Left lung (tissue), 10 donors: ENCODE measurements around the gene PCMTD2. TPM values are rescaled to one million over a fixed set of nuclear protein-coding genes. Genes with fewer than 3 reads are reported as not detected.
A peak's percentile ranks its signal among the peaks of the same experiment; 100 is the strongest.

Experiments
- ATAC-seq: fragments of 200-7000 bp; cut with Tn5 transposase; one replicate; pipeline ENCODE4 v1.9.1; 2020; ENCODE audit warnings: moderate library complexity
- DNase-seq, 4 donors: peaks; one replicate each; pipeline ENCODE4 v3.0.0-alpha.2; 2013 to 2020
- H3K27ac ChIP-seq, 2 donors: fragments of 200-600 bp; sonication (generic) in 1 of 2; one replicate each; pipeline versions ENCODE4 v1.5.0 to v1.8.0; 2020 to 2021
- H3K27me3 ChIP-seq, 2 donors: fragments of 200-600 bp; sonication (generic) in 1 of 2; one replicate each; pipeline versions ENCODE4 v1.5.0 to v1.8.0; 2020 to 2021
- H3K36me3 ChIP-seq, 2 donors: fragments of 200-600 bp; sonication (generic) in 1 of 2; one replicate each; pipeline versions ENCODE4 v1.5.0 to v1.8.0; 2020 to 2021
- H3K4me1 ChIP-seq, 2 donors: fragments of 200-600 bp; one replicate each; pipeline ENCODE4 v1.8.0; 2021
- H3K4me3 ChIP-seq, 2 donors: fragments of 200-600 bp; sonication (generic) in 1 of 2; one replicate each; pipeline versions ENCODE4 v1.5.0 to v1.8.0; 2020 to 2021; ENCODE audit warnings: mild to moderate bottlenecking in 1 of 2
- H3K9me3 ChIP-seq, 2 donors: fragments of 200-600 bp; sonication (generic) in 1 of 2; one replicate each; pipeline versions ENCODE4 v1.5.0 to v1.8.0; 2020 to 2021
- intact Hi-C, 2 donors: fragments of 100-400 bp; cut with DNase I; formaldehyde crosslinking; loops; one replicate each; pipeline versions ENCODE4 v1.11.2 to v1.14.2; 2022
- polyA plus RNA-seq, 6 donors: library from polyadenylated mRNA; unstranded; fragments of 120-200 nt; gene quantifications; one replicate each; pipeline ENCODE4 v1.2.1, GENCODE V29; 2013; ENCODE audit not compliant: insufficient read length in 6 of 6
- total RNA-seq, 2 donors: library from RNA; stranded (reverse); fragmentation: NEBNext Ultra II Directional; extraction: Animal tissue kit (Norgen Biotek cat#: 25700); gene quantifications; one replicate each; pipeline ENCODE4 v1.2.1, GENCODE V29; 2021
- TF ChIP-seq, protein P1 (sequence below), 2 donors: fragments of 200-600 bp; sonication (generic) in 1 of 2; IDR thresholded peaks; one replicate each; pipeline versions ENCODE4 v1.5.0 to v1.8.0; 2021; ENCODE audit warnings: antibody characterized with exemption in 2 of 2
- donor health status: DM: no; HTN: yes; CAD: no.
- donor health status: DM: no; HTN: no; CAD: no.

PCMTD2 gene
- total and polyA plus RNA-seq, 8 donors: 31.6 to 163 (median 124) TPM

DNA sequence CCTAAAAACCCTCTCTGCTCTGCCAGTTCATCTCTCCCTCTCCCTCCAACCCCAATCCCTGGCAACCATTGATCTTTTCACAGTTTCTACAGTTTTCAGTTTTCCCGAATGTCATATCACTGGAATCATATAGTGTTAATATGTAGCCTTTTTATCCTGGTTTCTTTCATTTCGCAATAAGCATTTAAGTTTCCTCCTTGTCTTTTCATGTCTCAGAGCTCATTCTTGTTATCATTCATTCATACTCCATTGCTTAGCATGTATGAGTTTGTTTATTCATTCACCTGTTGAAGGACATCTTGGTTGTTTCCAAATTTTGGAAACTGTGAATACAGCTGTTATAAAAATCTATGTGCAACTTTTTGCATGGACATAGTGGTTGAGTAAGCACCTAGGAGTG lies 5.5 kb upstream of the PCMTD2 start:
- ATAC-seq: no peak
- Histone ChIP-seq H3K36me3 (no peaks in the 10 kb centered on the region), H3K9me3 (no peaks in the 10 kb centered on the region), H3K27me3 (peaks cover 0 to 20% of the 10 kb centered on the region in 2 donors), H3K27ac (no peak overlapping the region), H3K4me3 (no peak overlapping the region), H3K4me1 (peaks cover 0 to 3% of the 10 kb centered on the region in 2 donors)
- no peak for DNase-seq
- TF ChIP-seq, protein P1, sequence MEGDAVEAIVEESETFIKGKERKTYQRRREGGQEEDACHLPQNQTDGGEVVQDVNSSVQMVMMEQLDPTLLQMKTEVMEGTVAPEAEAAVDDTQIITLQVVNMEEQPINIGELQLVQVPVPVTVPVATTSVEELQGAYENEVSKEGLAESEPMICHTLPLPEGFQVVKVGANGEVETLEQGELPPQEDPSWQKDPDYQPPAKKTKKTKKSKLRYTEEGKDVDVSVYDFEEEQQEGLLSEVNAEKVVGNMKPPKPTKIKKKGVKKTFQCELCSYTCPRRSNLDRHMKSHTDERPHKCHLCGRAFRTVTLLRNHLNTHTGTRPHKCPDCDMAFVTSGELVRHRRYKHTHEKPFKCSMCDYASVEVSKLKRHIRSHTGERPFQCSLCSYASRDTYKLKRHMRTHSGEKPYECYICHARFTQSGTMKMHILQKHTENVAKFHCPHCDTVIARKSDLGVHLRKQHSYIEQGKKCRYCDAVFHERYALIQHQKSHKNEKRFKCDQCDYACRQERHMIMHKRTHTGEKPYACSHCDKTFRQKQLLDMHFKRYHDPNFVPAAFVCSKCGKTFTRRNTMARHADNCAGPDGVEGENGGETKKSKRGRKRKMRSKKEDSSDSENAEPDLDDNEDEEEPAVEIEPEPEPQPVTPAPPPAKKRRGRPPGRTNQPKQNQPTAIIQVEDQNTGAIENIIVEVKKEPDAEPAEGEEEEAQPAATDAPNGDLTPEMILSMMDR (IDR thresholded peaks at IDR 0.05): no peak
- intact Hi-C loops: no loop called here

DNA sequence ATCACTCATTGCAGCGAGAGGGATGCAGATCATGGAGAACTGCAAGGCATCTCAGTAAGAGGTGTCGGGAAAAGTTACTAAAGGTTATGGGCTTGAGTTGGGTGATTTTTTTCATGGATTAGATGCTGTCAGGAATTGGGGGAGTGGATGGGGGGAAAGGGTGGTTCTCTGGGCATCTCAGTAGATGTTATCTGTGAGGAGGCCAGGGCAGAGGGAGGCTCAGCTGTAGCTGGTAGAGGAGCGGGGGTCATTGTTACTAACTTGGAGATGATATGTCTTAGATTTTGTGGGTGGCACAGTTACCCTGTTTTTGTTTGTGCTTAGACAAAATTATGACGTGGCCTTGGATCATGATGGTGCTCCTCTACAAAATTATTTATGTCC lies 2.6 kb upstream of the PCMTD2 start:
- Histone ChIP-seq H3K27me3 (no peaks in the 10 kb centered on the region), H3K36me3 (no peaks in the 10 kb centered on the region), H3K27ac (no peak overlapping the region), H3K4me3 (no peak overlapping the region), H3K4me1 (peaks cover 7 to 22% of the 10 kb centered on the region in 2 donors), H3K9me3 (no peaks in the 10 kb centered on the region)
- intact Hi-C loops: no loop called here
- no peak for ATAC-seq
- TF ChIP-seq, protein P1 (IDR thresholded peaks at IDR 0.05): no peak
- DNase-seq: no peak

DNA sequence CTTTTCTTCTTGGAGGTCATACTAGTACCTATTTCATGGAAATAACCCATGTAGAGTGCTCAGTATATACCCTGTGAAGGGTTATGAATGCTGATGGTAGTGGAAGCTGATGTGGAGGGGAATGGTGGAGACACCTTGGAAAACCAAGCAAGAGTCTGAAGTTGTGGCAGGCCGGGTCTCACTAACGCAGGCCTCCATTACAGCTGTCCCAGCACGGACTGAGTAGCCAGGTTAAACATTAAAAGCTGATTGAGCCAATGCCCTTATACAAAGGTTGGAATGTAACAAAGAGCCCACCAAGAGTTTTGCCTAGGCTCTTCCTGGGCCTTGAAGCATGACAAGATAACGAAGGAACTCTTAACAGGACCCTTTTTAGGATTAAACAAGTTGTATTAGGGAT lies 2.1 kb upstream of the PCMTD2 start:
- no peaks in the 10 kb centered on the region for H3K9me3 ChIP-seq
- DNase-seq (no peak), ATAC-seq (no peak)
- TF ChIP-seq, protein P1 (IDR thresholded peaks at IDR 0.05): no peak
- H3K4me3 ChIP-seq: no peak overlapping the region
- H3K27me3 ChIP-seq: no peaks in the 10 kb centered on the region
- no peaks in the 10 kb centered on the region for H3K36me3 ChIP-seq
- no peak overlapping the region for H3K27ac ChIP-seq
- peaks cover 7 to 22% of the 10 kb centered on the region in 2 donors for H3K4me1 ChIP-seq
- intact Hi-C loops: no loop called here

DNA sequence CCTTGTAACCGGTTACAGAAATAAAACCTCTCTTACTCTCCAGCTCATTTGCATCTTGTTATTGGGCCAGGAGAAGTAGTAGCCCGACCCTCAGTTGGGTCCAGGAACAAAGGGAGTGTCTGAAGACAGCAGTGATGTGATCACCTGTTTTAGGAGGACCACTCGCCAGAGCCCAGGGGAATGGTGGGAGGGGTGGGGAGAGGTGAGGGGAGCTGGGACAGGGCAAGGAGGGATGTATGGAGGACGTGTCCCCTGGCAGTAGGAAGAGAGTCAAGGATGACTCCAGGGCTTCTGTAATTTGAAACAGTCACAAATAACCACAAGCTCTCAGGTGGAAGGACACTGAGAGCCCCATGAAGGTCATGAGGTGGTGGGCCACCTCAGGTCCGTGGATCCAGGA lies 1.4 kb upstream of the PCMTD2 start:
- H3K9me3 ChIP-seq: no peaks in the 10 kb centered on the region
- H3K36me3 ChIP-seq: no peaks in the 10 kb centered on the region
- intact Hi-C loops: no loop called here
- no peaks in the 10 kb centered on the region for H3K27me3 ChIP-seq
- DNase-seq (no peak), ATAC-seq (no peak)
- peaks cover 7 to 22% of the 10 kb centered on the region in 2 donors for H3K4me1 ChIP-seq
- H3K4me3 ChIP-seq: no peak overlapping the region
- TF ChIP-seq, protein P1 (IDR thresholded peaks at IDR 0.05): no peak
- H3K27ac ChIP-seq: no peak overlapping the region

DNA sequence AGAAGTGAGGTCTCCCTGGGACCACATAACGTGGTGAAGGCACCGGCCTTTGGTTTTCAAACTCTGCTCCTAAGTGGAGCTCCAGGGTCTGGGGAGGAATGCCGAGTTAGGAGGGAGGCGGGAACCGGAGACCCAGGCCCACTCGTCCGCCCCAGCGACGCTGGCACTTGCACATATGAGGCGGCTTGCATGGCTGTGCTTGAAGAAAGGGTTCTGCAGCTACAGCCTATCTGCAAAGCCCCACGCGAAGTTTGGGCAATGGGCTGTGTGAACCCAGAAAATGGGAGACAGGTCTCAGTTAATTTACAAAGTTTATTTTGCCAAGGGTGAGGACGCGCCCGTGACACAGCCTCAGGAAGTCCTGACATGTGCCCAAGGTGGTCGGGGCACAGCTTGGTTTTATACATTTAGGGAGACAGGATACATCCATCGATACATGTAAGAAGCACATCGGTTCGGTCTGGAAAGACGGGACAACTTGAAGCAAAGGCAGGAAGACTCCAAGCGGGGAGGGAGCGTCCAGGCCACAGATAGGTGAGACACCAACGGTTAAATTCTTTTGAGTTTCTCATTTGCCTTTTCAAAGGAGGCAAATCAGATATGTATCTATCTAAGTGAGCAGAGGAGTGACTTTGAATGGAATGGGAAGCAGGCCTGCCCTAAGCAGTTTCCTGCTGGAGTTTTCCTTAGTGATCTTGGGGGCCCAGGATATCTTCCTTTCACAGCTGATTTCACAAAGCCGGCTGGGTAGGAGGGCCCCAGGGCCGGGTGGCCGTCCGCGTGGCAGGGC lies 782 bp upstream of the PCMTD2 start:
- ATAC-seq (no peak), DNase-seq (no peak)
- Histone ChIP-seq H3K9me3 (no peaks in the 10 kb centered on the region), H3K4me3 (peak overlapping the region; percentile 67 to 76), H3K36me3 (no peaks in the 10 kb centered on the region), H3K4me1 (peaks cover 7 to 24% of the 10 kb centered on the region in 2 donors), H3K27ac (peak overlapping the region; percentile 81 to 84), H3K27me3 (no peaks in the 10 kb centered on the region)
- TF ChIP-seq, protein P1 (IDR thresholded peaks at IDR 0.05): no peak
- intact Hi-C loops: no loop called here
